ENCODE data around the gene ILF2.

GRCh38 chr1:153682730-153683129 lies 11.9 kb upstream of the ILF2 start:
- TF ChIP-seq, protein P1, sequence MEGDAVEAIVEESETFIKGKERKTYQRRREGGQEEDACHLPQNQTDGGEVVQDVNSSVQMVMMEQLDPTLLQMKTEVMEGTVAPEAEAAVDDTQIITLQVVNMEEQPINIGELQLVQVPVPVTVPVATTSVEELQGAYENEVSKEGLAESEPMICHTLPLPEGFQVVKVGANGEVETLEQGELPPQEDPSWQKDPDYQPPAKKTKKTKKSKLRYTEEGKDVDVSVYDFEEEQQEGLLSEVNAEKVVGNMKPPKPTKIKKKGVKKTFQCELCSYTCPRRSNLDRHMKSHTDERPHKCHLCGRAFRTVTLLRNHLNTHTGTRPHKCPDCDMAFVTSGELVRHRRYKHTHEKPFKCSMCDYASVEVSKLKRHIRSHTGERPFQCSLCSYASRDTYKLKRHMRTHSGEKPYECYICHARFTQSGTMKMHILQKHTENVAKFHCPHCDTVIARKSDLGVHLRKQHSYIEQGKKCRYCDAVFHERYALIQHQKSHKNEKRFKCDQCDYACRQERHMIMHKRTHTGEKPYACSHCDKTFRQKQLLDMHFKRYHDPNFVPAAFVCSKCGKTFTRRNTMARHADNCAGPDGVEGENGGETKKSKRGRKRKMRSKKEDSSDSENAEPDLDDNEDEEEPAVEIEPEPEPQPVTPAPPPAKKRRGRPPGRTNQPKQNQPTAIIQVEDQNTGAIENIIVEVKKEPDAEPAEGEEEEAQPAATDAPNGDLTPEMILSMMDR (IDR thresholded peaks at IDR 0.05), result no peak
- TF ChIP-seq POLR2AphosphoS5 (IDR thresholded peaks at IDR 0.05), result no peak
- no peak for TF ChIP-seq POLR2A (IDR thresholded peaks at IDR 0.05)

Measured in breast epithelium (tissue), 3 donors.